ENCODE results near the gene FBN1. TPM values are rescaled to one million over a fixed set of nuclear protein-coding genes. Genes with fewer than 3 reads are reported as not detected.
A peak's percentile ranks its signal among the peaks of the same experiment; 100 is the strongest.

Gene FBN1
- total RNA-seq, 1 experiment from 2014 or later: 0.43 TPM

DNA sequence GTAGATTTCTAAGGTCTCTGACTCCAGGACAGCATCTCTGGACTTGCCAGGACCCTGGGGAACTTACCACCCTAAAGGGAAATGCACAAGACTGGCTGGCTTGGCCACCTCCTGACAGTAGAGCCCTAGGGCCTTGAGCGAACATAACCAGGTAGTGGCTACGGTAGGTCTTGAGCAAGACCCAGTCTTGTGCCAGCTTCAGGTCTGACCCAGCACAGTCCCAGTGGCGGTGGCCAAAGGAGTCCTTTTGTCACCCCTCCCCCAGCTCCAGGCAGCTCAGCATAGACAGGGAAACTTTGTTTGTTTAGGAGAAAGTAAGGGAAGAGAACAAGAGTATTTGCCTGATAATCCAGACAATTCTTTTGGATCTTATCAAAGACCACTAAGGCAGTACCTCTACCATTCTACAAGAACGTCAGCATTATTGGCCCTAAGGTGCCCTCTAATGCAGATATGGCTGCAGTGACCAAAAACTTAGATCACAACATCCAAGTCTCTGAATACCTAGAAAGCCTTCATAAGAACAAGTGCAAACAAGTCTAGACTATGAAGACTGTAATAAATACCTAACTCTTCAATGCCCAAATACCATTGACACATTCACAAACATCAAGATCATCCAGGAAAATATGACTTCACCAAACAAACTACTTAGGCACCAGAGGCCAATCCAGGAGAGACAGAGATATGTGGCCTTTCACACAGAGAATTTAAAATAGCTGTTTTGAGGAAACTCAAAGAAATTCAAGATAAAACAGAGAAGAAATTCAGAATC lies 38.7 kb upstream of the FBN1 start:
- Histone ChIP-seq H3K27me3 (replicated peaks; ENCODE audit: control insufficient read depth, insufficient read depth, low read length) (no peaks in the 10 kb centered on the region), H3K36me3 (ENCODE audit: control insufficient read depth, insufficient read depth, low read length) (no peaks in the 10 kb centered on the region), H3K4me3 (ENCODE audit: low read depth, low read length) (no peak overlapping the region), H3K4me1 (peaks cover 18% of the 10 kb centered on the region), H3K9me3 (no peaks in the 10 kb centered on the region)
- Mint-ChIP-seq H3K27ac (ENCODE audit: unreplicated experiment) (no peak overlapping the region), H3K27me3 (ENCODE audit: insufficient read depth, unreplicated experiment) (peaks cover 2% of the 10 kb centered on the region), H3K4me1 (ENCODE audit: low read depth, unreplicated experiment) (peaks cover 13% of the 10 kb centered on the region), H3K36me3 (ENCODE audit: insufficient read depth, unreplicated experiment) (no peaks in the 10 kb centered on the region), H3K9me3 (ENCODE audit: unreplicated experiment) (no peaks in the 10 kb centered on the region), H3K4me3 (ENCODE audit: unreplicated experiment) (no peak overlapping the region)
- DNase-seq: peak in 1 of 2 experiments; percentile 16
- no TSS peak for BruUV-seq (replicated peaks)
- ChIA-PET CTCF (no interaction called here), POLR2A (no interaction called here)
- intact Hi-C loops (cut with micrococcal nuclease; ENCODE audit: unreplicated experiment): no loop called here
- TF ChIP-seq, protein P1, sequence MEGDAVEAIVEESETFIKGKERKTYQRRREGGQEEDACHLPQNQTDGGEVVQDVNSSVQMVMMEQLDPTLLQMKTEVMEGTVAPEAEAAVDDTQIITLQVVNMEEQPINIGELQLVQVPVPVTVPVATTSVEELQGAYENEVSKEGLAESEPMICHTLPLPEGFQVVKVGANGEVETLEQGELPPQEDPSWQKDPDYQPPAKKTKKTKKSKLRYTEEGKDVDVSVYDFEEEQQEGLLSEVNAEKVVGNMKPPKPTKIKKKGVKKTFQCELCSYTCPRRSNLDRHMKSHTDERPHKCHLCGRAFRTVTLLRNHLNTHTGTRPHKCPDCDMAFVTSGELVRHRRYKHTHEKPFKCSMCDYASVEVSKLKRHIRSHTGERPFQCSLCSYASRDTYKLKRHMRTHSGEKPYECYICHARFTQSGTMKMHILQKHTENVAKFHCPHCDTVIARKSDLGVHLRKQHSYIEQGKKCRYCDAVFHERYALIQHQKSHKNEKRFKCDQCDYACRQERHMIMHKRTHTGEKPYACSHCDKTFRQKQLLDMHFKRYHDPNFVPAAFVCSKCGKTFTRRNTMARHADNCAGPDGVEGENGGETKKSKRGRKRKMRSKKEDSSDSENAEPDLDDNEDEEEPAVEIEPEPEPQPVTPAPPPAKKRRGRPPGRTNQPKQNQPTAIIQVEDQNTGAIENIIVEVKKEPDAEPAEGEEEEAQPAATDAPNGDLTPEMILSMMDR (IDR thresholded peaks at IDR 0.05; ENCODE audit: insufficient read depth in 1 of 2, low read depth in 1 of 2, low read length in 1 of 2, severe bottlenecking in 1 of 2, unreplicated experiment in 1 of 2): no peak

DNA sequence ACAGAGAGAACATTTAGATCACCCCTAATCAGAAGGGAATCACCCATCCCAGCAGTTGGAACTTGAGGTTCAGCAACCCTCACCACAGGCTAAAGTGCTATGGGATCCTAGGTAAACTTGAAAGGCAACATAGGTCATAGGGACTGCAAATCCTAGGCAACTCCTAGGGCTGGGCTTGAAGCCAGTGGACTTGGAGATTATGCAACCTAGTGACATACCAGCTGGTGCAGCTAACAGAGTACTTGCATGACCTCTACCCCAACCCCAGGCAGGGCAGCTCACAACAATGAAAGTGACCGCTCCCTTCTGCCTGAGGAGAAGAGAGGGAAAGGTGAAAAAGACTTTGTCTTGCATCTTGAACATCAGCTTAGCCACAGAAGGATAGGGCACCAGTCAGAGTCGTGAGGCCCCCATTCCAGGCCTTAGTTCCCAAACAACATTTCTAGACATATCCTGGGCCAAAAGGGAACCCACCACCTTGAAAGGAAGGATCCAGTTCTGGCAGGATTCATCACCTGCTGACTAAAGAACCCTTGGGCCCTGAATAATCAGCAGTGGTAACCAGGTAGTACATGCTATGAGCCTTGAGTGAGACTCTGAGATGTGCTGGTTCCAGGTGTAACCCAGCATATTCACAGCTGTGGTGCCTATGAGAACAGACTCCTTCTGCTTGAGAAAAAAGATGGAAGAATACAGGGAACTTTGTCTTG lies 37.6 kb upstream of the FBN1 start:
- intact Hi-C loops (cut with micrococcal nuclease; ENCODE audit: unreplicated experiment): no loop called here
- Mint-ChIP-seq H3K27me3 (ENCODE audit: insufficient read depth, unreplicated experiment) (peaks cover 4% of the 10 kb centered on the region), H3K9me3 (ENCODE audit: unreplicated experiment) (no peaks in the 10 kb centered on the region), H3K27ac (ENCODE audit: unreplicated experiment) (no peak overlapping the region), H3K4me3 (ENCODE audit: unreplicated experiment) (no peak overlapping the region), H3K36me3 (ENCODE audit: insufficient read depth, unreplicated experiment) (no peaks in the 10 kb centered on the region), H3K4me1 (ENCODE audit: low read depth, unreplicated experiment) (peaks cover 19% of the 10 kb centered on the region)
- no peaks in the 10 kb centered on the region for H3K27me3 ChIP-seq (replicated peaks; ENCODE audit: control insufficient read depth, insufficient read depth, low read length)
- no peak overlapping the region for H3K4me3 ChIP-seq (ENCODE audit: low read depth, low read length)
- peak; percentile 13 to 35 for DNase-seq
- ChIA-PET CTCF (no interaction called here), POLR2A (no interaction called here)
- H3K36me3 ChIP-seq (ENCODE audit: control insufficient read depth, insufficient read depth, low read length): no peaks in the 10 kb centered on the region
- TF ChIP-seq, protein P1 (IDR thresholded peaks at IDR 0.05; ENCODE audit: insufficient read depth in 1 of 2, low read depth in 1 of 2, low read length in 1 of 2, severe bottlenecking in 1 of 2, unreplicated experiment in 1 of 2): no peak
- peaks cover 18% of the 10 kb centered on the region for H3K4me1 ChIP-seq
- BruUV-seq (replicated peaks): no TSS peak
- no peaks in the 10 kb centered on the region for H3K9me3 ChIP-seq

DNA sequence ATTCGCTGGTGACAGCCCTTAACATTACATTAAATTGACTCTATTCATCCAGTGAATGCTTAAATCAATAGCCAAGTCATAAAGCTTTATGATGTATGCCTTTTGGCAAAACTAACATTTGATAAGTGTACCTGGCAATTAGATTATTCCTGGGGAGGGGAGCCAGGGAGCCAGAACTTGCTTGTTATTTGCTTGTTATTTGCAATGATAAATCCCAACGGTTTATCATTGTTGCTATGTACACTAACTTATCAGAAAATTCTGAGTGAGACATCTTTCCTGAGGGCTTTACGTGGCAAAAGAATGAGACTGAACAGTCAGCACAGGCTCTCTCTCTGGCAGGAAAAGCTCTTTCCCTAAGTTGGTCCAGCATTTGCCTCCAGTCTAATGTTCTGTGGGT lies 35.8 kb upstream of the FBN1 start:
- POLR2A ChIA-PET: no interaction called here
- intact Hi-C loops (cut with micrococcal nuclease; ENCODE audit: unreplicated experiment): no loop called here

More for the DNA sequence above, 35.8 kb upstream of the FBN1 start:
- peak in 1 of 2 experiments; percentile 20 for DNase-seq
- CTCF ChIA-PET: no interaction called here
- no peaks in the 10 kb centered on the region for H3K9me3 Mint-ChIP-seq (ENCODE audit: unreplicated experiment)
- peaks cover 20% of the 10 kb centered on the region for H3K4me1 Mint-ChIP-seq (ENCODE audit: low read depth, unreplicated experiment)
- no peak overlapping the region for H3K4me3 ChIP-seq (ENCODE audit: low read depth, low read length)
- H3K36me3 ChIP-seq (ENCODE audit: control insufficient read depth, insufficient read depth, low read length): no peaks in the 10 kb centered on the region
- H3K4me1 ChIP-seq: peaks cover 18% of the 10 kb centered on the region
- H3K27me3 Mint-ChIP-seq (ENCODE audit: insufficient read depth, unreplicated experiment): peaks cover 4% of the 10 kb centered on the region
- H3K36me3 Mint-ChIP-seq (ENCODE audit: insufficient read depth, unreplicated experiment): no peaks in the 10 kb centered on the region
- H3K27ac Mint-ChIP-seq (ENCODE audit: unreplicated experiment): no peak overlapping the region
- H3K4me3 Mint-ChIP-seq (ENCODE audit: unreplicated experiment): no peak overlapping the region
- no TSS peak for BruUV-seq (replicated peaks)
- H3K9me3 ChIP-seq: no peaks in the 10 kb centered on the region
- H3K27me3 ChIP-seq (replicated peaks; ENCODE audit: control insufficient read depth, insufficient read depth, low read length): no peaks in the 10 kb centered on the region
- TF ChIP-seq, protein P1 (IDR thresholded peaks at IDR 0.05; ENCODE audit: insufficient read depth in 1 of 2, low read depth in 1 of 2, low read length in 1 of 2, severe bottlenecking in 1 of 2, unreplicated experiment in 1 of 2): no peak
